ENCODE measurements around the gene ITSN2.
"Not testable (repeated sequence)": the region's sequence is repeated elsewhere in the genome, so short reads cannot be mapped to it uniquely, and the experiment has no call there.

The ITSN2 gene

GRCh38 chr2:24360050-24360962, at the start of gene ITSN2:
ITSN2 (minus strand) TSS chr2:24360536; CDS start chr2:24328082, 32,454 bp downstream.
- DNase-seq, result peak; percentile 50

DNA sequence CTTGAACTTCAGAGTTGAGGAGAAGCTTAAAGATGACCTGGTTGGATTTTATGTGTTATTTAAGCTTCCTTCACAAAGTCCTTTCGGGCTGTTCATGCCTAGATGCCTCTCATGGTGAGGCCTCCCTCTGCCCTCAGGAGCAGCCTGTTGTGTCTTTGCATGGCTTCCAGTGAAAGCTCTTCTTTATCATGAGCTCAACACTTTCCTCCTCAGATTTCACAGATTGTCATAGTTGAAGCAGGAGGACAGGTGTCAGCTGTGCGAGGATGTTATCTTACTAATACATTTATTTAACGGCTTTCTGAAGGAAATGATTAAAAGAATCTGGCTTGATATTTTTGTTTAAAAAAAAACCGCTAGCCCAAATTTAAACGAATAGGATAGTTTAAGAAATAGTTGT, 48.8 kb upstream of the ITSN2 start:
- DNase-seq, result no peak

DNA sequence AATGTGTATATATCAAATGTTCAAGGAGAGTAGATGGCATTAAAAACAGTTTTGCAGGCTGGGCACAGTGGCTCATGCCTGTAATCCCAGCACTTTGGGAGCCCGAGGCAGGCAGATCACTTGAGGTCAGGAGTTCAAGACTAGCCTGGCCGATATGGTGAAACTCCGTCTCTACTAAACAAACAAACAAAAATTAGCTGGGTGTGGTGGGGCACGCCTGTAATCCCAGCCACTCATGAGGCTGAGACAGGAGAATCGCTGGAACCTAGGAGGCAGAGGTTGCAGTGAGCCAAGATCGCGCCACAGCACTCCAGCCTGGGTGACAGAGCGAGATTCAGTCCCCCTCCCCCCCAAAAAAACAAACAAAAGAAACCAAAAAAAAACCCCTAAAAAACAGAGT, 48.4 kb upstream of the ITSN2 start:
- not testable (repeated sequence) for DNase-seq

DNA sequence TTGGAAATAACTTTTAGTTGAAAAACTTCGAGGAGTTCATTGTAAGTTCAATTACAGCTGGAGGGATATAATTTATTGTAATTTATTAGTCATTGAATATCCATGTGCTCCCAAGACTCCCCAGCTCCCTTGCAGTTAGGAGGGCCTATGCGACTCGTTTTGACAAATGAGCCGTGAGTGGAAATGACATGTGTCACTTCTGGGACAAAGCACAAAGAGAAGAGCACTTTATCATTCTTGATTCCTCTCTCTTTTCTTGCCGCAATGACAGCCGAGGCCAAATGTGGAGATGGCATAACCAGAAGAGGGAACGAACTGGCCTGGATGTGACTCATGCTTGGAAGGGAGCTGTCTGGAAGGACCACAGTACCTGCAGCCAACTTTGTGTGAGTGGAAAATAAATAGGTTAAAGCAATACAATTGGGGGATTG, 44.2 kb upstream of the ITSN2 start:
- peak; percentile 45 for DNase-seq

DNA sequence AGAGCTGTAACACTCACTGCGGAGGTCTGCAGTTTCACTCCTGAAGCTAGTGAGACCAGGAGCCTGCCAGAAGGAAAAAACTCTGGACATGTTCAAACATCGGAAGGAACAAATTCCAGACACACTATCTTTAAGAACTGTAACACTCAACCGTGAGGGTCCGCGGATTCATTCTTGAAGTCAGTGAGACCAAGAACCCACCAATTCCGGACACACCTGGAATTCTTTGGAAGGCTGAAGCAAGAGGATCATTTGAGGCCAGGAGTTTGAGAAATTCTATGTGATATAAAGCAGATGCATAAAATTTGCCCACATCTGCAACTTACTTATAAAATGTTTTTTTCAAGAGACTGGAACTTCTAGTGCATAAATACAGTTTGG, 43.5 kb upstream of the ITSN2 start:
- DNase-seq, result no peak

DNA sequence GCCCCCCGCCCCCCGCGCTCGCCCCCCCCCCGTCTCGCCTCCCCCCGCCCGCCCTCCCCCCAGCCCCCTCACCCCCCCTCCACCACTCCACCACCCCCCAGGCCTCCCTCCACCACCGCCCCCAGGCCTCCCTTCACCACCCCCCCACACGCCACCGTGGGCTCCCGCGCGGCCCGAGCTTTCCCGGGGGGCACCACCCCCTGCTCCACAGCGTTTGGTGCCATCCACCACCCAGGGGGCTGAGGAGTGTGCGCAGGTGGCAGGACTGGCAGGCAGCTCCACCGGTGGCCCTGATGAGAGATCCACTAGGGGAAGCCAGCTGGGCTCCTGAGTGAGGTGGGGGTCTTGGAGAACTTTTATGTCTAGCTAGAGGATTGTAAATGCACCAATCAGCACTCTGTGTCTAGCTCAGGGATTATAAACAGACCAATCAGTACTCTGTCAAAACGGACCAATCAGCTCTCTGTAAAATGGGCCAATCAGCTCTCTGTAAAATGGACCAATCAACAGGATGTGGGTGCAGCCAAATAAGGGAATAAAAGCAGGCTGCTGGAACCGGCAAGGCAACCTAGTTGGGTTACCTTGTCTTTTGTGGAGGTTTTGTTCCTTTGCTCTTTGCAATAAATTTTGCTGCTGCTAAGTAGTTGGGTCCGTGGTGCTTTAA, 43.0 kb upstream of the ITSN2 start:
- DNase-seq, result no peak

GRCh38 chr2:24402242-24403097, 42.1 kb upstream of the ITSN2 start:
- DNase-seq, result no peak

GRCh38 chr2:24400207-24400907, 40.0 kb upstream of the ITSN2 start:
- no peak for DNase-seq

DNA sequence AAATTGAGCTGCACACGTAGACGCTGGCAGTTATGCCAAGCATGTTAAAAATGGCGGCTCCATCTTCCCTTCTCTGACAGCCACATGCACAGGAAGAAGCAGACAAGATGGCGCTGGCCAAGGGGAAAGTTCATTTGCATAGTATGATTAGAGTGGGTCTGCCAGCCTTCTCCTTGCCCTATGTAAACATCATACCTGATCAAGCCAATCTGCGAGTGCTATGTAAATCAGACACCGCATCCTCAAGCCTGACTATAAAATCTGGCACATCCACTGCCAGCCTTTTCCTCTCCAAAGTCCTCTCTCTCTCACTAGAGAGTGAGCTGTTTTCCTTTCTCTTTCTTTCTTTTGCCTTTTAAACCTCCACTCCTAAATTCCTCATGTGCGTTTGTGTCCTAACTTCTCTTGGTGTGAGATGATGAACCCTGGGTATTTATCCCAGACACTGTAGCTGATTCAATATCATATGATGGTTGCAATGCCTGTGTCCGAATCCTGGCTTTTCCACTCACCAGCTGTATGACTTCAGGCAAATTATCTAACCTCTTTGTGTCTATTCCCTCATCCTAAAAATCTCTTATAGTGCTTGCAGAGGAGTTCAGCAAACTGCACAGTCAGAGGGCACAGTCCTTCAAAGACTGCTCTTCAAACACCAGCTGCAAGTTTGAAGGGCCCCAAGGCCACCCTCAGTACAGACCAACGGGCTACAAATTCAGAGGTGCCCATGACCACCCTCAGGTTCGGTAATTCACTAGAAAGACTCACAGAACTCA, 39.3 kb upstream of the ITSN2 start:
- no peak for DNase-seq

DNA sequence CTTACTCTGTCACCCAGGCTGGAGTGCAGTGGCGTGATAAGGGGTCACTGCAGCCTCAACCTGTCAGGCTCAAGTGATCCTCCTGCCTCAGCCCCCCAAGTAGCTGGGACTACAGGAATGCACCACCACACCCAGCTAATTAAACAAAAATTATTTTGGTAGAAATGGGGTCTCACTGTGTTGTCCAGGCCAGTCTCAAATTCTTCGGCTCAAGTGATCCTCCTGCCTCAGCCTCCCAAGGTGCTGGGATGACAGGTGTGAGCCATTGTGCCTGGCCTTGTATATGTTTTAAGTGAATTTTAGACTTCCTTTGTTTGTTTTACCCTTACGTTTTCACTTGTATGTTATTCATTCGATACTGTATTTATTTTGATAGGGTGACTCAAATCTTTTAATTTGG, 34.7 kb upstream of the ITSN2 start:
- DNase-seq, result no peak

GRCh38 chr2:24392542-24393059, 32.3 kb upstream of the ITSN2 start:
- DNase-seq, result no peak

DNA sequence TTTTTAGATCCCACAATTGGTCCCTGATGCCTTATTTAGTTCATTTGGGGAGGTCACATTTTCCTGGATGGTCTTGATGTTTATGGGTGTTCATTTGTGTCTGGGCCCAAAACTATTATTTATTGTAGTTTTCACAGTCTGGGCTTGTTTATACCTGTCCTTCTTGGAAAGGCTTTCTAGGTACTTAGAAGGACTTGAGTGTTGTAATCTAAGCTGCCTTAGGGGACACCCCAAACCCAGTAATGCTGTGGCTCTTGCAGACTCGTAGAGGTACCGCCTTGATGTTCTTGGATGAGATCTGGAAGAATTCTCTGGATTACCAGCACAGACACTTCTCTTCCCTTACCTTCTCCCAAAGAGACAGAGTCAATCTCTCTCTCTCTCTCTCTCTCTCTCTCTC, 25.0 kb upstream of the ITSN2 start:
- DNase-seq, result no peak

GRCh38 chr2:24382363-24383073, 22.2 kb upstream of the ITSN2 start:
- peak; percentile 69 for DNase-seq

DNA sequence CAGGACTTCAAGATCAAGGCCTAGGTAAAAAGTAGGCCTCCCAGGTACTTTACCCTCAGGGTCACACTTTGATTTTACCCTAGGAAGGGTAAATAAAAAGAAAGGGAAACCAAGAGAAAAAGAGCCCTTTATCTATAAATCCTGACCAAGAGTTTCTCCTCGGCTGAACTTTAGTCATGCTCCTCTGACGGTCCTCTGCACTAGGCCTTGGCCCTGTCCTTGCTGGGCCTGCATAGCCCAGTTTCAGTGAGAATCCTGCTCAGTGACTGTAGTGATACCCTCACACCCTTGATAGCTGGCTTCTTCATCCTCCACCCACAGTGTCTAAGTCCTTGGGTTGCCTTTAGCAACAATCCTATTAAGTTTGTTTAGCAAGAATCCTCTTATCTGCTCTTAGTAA, 20.5 kb upstream of the ITSN2 start:
- no peak for DNase-seq

GRCh38 chr2:24375349-24376087, 15.2 kb upstream of the ITSN2 start:
- DNase-seq, result no peak

- no peak for DNase-seq
Observed at GRCh38 chr2:24374301-24374700, 14.0 kb upstream of the ITSN2 start.

- no peak for DNase-seq
Observed at GRCh38 chr2:24372033-24372432, 11.7 kb upstream of the ITSN2 start.

DNA sequence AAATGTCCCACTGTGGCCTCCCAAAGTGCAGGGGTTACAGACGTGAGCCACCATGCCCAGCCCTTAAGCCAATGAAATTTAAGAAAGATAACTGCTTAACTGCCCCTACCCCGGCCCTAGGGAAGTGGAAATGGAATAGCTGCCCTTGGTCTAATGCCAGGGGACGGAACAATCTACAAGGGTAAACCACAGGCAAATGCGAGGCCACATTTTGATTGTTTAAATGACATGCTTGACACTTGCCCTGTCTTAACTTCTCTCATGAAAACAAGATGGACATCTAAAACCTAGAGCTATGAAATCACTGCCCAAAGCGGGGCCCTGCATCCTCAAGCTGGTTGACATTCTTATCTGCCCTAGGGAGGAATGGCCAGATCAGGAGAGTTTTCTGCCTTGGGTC, 5.5 kb upstream of the ITSN2 start:
- no peak for DNase-seq

- no peak for DNase-seq
Observed at GRCh38 chr2:24365051-24365450, 4.7 kb upstream of the ITSN2 start.

DNA sequence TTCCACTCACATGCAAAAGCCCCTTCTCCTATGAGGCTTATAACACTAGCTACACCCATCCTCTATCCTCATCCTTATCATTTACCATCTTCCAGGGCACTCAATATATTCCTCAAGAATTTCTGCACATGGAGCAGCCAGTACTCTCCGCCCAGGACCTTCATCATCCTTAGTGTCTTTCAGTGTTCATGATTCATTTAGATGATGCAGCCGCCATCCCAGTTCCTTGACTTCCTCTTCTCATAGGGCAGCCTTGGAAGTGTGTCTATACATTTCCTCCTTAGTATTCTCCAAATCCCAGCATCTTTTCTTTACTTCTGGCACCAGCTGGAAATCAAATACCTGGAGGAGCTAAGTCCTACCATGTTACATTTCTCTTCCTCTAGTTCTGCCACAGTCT, 3.0 kb upstream of the ITSN2 start:
- no peak for DNase-seq
